HepG2 (cell line): ENCODE results near the gene RPS10. TPM values are rescaled to one million over a fixed set of nuclear protein-coding genes. Genes with fewer than 3 reads are reported as not detected.
A peak's percentile ranks its signal among the peaks of the same experiment; 100 is the strongest.

Source experiments
- AKAP8 ChIP-seq: sonication (generic); formaldehyde crosslinking; IDR thresholded peaks from 2 replicates; pipeline ENCODE4 v1.5.1; 2020; ENCODE audit warnings: mild to moderate bottlenecking, missing genetic modification reagents
- ATM ChIP-seq: fragments of 450-650 bp; IDR thresholded peaks from 2 replicates; pipeline ENCODE4 v1.7.1; 2017; ENCODE audit warnings: mild to moderate bottlenecking, borderline replicate concordance
- BCL3 ChIP-seq: sonication (generic); formaldehyde crosslinking; IDR thresholded peaks from 2 replicates; pipeline ENCODE4 v1.5.1; 2020; ENCODE audit warnings: mild to moderate bottlenecking, missing genetic modification reagents, moderate library complexity
- DZIP1 ChIP-seq: sonication (generic); formaldehyde crosslinking; IDR thresholded peaks from 2 replicates; pipeline ENCODE4 v1.5.0; 2020; ENCODE audit warnings: mild to moderate bottlenecking, missing genetic modification reagents
- HOXA3 ChIP-seq: sonication (generic); formaldehyde crosslinking; IDR thresholded peaks from 2 replicates; pipeline ENCODE4 v1.5.0; 2020; ENCODE audit warnings: missing genetic modification reagents
- KDM2A ChIP-seq: sonication (generic); formaldehyde crosslinking; IDR thresholded peaks from 2 replicates; pipeline ENCODE4 v1.4.0; 2020; ENCODE audit warnings: low read depth, missing genetic modification reagents, borderline replicate concordance
- MED13 ChIP-seq: sonication (generic); formaldehyde crosslinking; IDR thresholded peaks from 2 replicates; pipeline ENCODE4 v1.5.0; 2020; ENCODE audit warnings: missing genetic modification reagents
- MTERF4 ChIP-seq: sonication (generic); formaldehyde crosslinking; IDR thresholded peaks from 2 replicates; pipeline ENCODE4 v1.8.0; 2023; ENCODE audit warnings: mild to moderate bottlenecking, missing genetic modification reagents
- MTF1 ChIP-seq: sonication (generic); formaldehyde crosslinking; IDR thresholded peaks from 2 replicates; pipeline ENCODE4 v1.5.0; 2020; ENCODE audit warnings: missing genetic modification reagents
- MYNN ChIP-seq: sonication (generic); formaldehyde crosslinking; IDR thresholded peaks from 2 replicates; pipeline ENCODE4 v1.4.0; 2020; ENCODE audit warnings: mild to moderate bottlenecking, low read depth, missing genetic modification reagents
- NAIF1 ChIP-seq: sonication (generic); formaldehyde crosslinking; IDR thresholded peaks from 2 replicates; pipeline ENCODE4 v1.5.0; 2020; ENCODE audit warnings: mild to moderate bottlenecking, missing genetic modification reagents, borderline replicate concordance
- NFAT5 ChIP-seq: sonication (generic); formaldehyde crosslinking; IDR thresholded peaks from 2 replicates; pipeline ENCODE4 v1.4.0; 2020; ENCODE audit warnings: missing genetic modification reagents
- NR3C1 ChIP-seq: sonication (generic); formaldehyde crosslinking; IDR thresholded peaks from 2 replicates; pipeline ENCODE4 v1.4.0; 2020; ENCODE audit warnings: missing genetic modification reagents
- PAF1 ChIP-seq: IDR thresholded peaks from 2 replicates; pipeline ENCODE4 v1.6.1; 2016; ENCODE audit warnings: missing genetic modification reagents, missing compliant biosample characterization
- SNAPC5 ChIP-seq: sonication (generic); formaldehyde crosslinking; IDR thresholded peaks from 2 replicates; pipeline ENCODE4 v1.8.1; 2023; ENCODE audit warnings: mild to moderate bottlenecking, missing genetic modification reagents, borderline replicate concordance
- SP4 ChIP-seq: sonication (generic); formaldehyde crosslinking; IDR thresholded peaks from 2 replicates; pipeline ENCODE4 v1.8.1; 2023; ENCODE audit warnings: mild to moderate bottlenecking, missing genetic modification reagents
- ZNF329 ChIP-seq: sonication (generic); formaldehyde crosslinking; IDR thresholded peaks from 2 replicates; pipeline ENCODE4 v1.9.0; 2021; ENCODE audit warnings: low read depth, mild to moderate bottlenecking, missing genetic modification reagents
- polyA plus RNA-seq, 8 experiments: library from polyadenylated mRNA; depleted of rRNA in 3 of 8; stranded (reverse) in 7 of 8; unstranded in 1 of 8; fragments of >200 nt; fragmentation: Illumina TruSeq in 4 of 8; extraction: Trizol in 4 of 8; gene quantifications; 2 replicates each; pipeline versions ENCODE4 v1.2.1 to v1.2.3, GENCODE V29; 2011 to 2016; ENCODE audit warnings: low read depth in 4 of 8, missing spikeins in 1 of 8, mixed read lengths in 1 of 8; ENCODE audit not compliant: insufficient read depth in 1 of 8
- total RNA-seq, 5 experiments: library from RNA; depleted of rRNA; stranded (reverse); fragments of >200 nt; fragmentation: Illumina TruSeq; extraction: Trizol; gene quantifications; 2 replicates each; pipeline ENCODE4 v1.2.3, GENCODE V29; 2016; ENCODE audit warnings: low read depth in 1 of 5

Gene RPS10
- total and polyA plus RNA-seq, 2 of the 13 experiments (the other 11 are each of a cell fraction or from before 2014, with no cell fraction given) = 2,909 to 4,648 TPM

GRCh38 chr6:34425498-34426410 lies at the start of gene RPS10 (continued):
- no peak for TF ChIP-seq NFAT5 (CRISPR knock-in tag)
- no peak for TF ChIP-seq MTF1 (CRISPR knock-in tag)
- TF ChIP-seq SNAPC5 (CRISPR knock-in tag) = no peak
- peak; percentile 91; the same call in 1 of the 2 replicates for TF ChIP-seq DZIP1 (CRISPR knock-in tag)
- TF ChIP-seq PAF1 (CRISPR knock-in tag) = no peak; the same call in 1 of the 2 replicates
- no peak for TF ChIP-seq ATM
- peak; percentile 77 for TF ChIP-seq HOXA3
- TF ChIP-seq MYNN (CRISPR knock-in tag) = peak; percentile 53; the same call in 1 of the 2 replicates
- TF ChIP-seq BCL3 (CRISPR knock-in tag) = peak; percentile 66; the same call in 1 of the 2 replicates
- 0 out of 2 replicates have a peak, but pooled peaks have one; percentile 63 for TF ChIP-seq ZNF329 (CRISPR knock-in tag)
- peak; percentile 68; the same call in 1 of the 2 replicates for TF ChIP-seq NAIF1 (CRISPR knock-in tag)
- TF ChIP-seq NR3C1 (CRISPR knock-in tag) = no peak
- peak; percentile 80; the same call in 1 of the 2 replicates for TF ChIP-seq KDM2A (CRISPR knock-in tag)
- TF ChIP-seq SP4 (CRISPR knock-in tag) = peak; percentile 74; the same call in 1 of the 2 replicates
- peak; percentile 71 for TF ChIP-seq MED13 (CRISPR knock-in tag)
- peak; percentile 70; the same call in 1 of the 2 replicates for TF ChIP-seq AKAP8 (CRISPR knock-in tag)
- TF ChIP-seq MTERF4 (CRISPR knock-in tag) = no peak
